CD4-positive, alpha-beta memory T cell (primary cell): ENCODE results near the gene TMEM44. TPM values are rescaled to one million over a fixed set of nuclear protein-coding genes. Genes with fewer than 3 reads are reported as not detected.
A peak's percentile ranks its signal among the peaks of the same experiment; 100 is the strongest.

Source experiments
- CTCF ChIA-PET: fragments of 350-600 bp; sonication (Branson Sonifier 250); formaldehyde crosslinking; loops from one replicate; lab custom pipeline; 2021; ENCODE audit warnings: inconsistent platforms; ENCODE audit not compliant: partially characterized antibody; lab: Charles Lee
- POLR2A ChIA-PET: fragments of 350-600 bp; sonication (Branson Sonifier 250); formaldehyde crosslinking; loops from one replicate; lab custom pipeline; 2021; ENCODE audit not compliant: partially characterized antibody; lab: Charles Lee
- DNase-seq, 5 donors: peaks; one replicate each; pipeline versions ENCODE4 v3.0.0 to v3.0.0-alpha.2; 2020 to 2022; ENCODE audit warnings: mixed read lengths in 1 of 5
- H3K27ac ChIP-seq: one replicate; pipeline ENCODE4 v1.7.0; 2013; ENCODE audit warnings: low read depth, low read length
- H3K27me3 ChIP-seq: 2 replicates; pipeline ENCODE4 v1.7.0; 2013; ENCODE audit warnings: mild to moderate bottlenecking, low read length, moderate library complexity; ENCODE audit not compliant: insufficient read depth
- H3K36me3 ChIP-seq: 2 replicates; pipeline ENCODE4 v1.7.0; 2013; ENCODE audit warnings: mild to moderate bottlenecking, low read length, moderate library complexity; ENCODE audit not compliant: insufficient read depth
- H3K4me1 ChIP-seq: 2 replicates; pipeline ENCODE4 v1.7.0; 2013; ENCODE audit warnings: mild to moderate bottlenecking, low read length, moderate library complexity; ENCODE audit not compliant: insufficient read depth
- H3K4me3 ChIP-seq, 2 donors: one replicate each; pipeline ENCODE4 v1.7.0; 2013; ENCODE audit warnings: low read length in 2 of 2, mild to moderate bottlenecking in 1 of 2
- H3K9me3 ChIP-seq, 2 donors: one replicate each; pipeline ENCODE4 v1.7.0; 2013; ENCODE audit warnings: low read length in 2 of 2, control low read depth in 1 of 2; ENCODE audit not compliant: control insufficient read depth in 1 of 2
- H3K27ac Mint-ChIP-seq, 7 donors: one replicate each; pipeline ENCODE4 v1.8.0; 2020 to 2021; ENCODE audit warnings: mixed read lengths in 7 of 7, mild to moderate bottlenecking in 6 of 7, inconsistent platforms in 3 of 7, moderate library complexity in 3 of 7
- H3K27me3 Mint-ChIP-seq, 2 donors: one replicate each; pipeline ENCODE4 v1.8.0; 2020 to 2021; ENCODE audit warnings: mixed read lengths in 2 of 2
- H3K36me3 Mint-ChIP-seq, 2 donors: one replicate each; pipeline ENCODE4 v1.8.0; 2020 to 2021; ENCODE audit warnings: mixed read lengths in 2 of 2, inconsistent platforms in 1 of 2, mild to moderate bottlenecking in 1 of 2
- H3K4me1 Mint-ChIP-seq, 4 donors: one replicate each; pipeline ENCODE4 v1.8.0; 2020 to 2021; ENCODE audit warnings: mixed read lengths in 4 of 4, mild to moderate bottlenecking in 1 of 4
- H3K4me3 Mint-ChIP-seq, 8 donors: one replicate each; pipeline ENCODE4 v1.8.0; 2020 to 2021; ENCODE audit warnings: mixed read lengths in 8 of 8, mild to moderate bottlenecking in 7 of 8, moderate library complexity in 6 of 8, inconsistent platforms in 3 of 8
- H3K9me3 Mint-ChIP-seq, 8 donors: one replicate each; pipeline ENCODE4 v1.8.0; 2020 to 2021; ENCODE audit warnings: mixed read lengths in 8 of 8, mild to moderate bottlenecking in 5 of 8, inconsistent platforms in 3 of 8, moderate library complexity in 1 of 8
- intact Hi-C: fragments of 100-400 bp; cut with micrococcal nuclease; formaldehyde crosslinking; loops from one replicate; pipeline ENCODE4 v1.15.1; 2023
- polyA plus RNA-seq, 2 donors: library from polyadenylated mRNA; unstranded; fragments of 300-500 nt; fragmentation: Illumina TruSeq; gene quantifications; one replicate each; pipeline ENCODE4 v1.2.3, GENCODE V29; 2021
- total RNA-seq, 2 experiments: library from RNA; stranded (reverse); gene quantifications; one replicate each; pipeline ENCODE4 v1.2.3, GENCODE V29; 2021

TMEM44 gene
- total and polyA plus RNA-seq, 4 experiments from 2014 or later, result 1.3 to 2.1 (median 1.9) TPM; not detected in 1

- Mint-ChIP-seq H3K4me1 (peaks cover 7 to 17% (median 13%) of the 10 kb centered on the region in 4 donors), H3K27me3 (no peaks in the 10 kb centered on the region), H3K36me3 (peaks cover 66 to 74% of the 10 kb centered on the region in 2 donors), H3K4me3 (no peak overlapping the region), H3K27ac (peak overlapping the region in 5 of 7 donors; percentile 25 to 66 (median 43)), H3K9me3 (no peaks in the 10 kb centered on the region)
- intact Hi-C loops, result no loop called here
- Histone ChIP-seq H3K4me3 (no peak overlapping the region), H3K4me1 (peaks cover 6% of the 10 kb centered on the region), H3K27me3 (no peaks in the 10 kb centered on the region), H3K36me3 (peaks cover 61% of the 10 kb centered on the region), H3K9me3 (no peaks in the 10 kb centered on the region), H3K27ac (no peak overlapping the region)
- no peak for DNase-seq
- CTCF ChIA-PET, result no interaction called here
- POLR2A ChIA-PET, result no interaction called here
Measured at GRCh38 chr3:194654443-194654842, 21.2 kb upstream of the TMEM44 start.

- no peaks in the 10 kb centered on the region for H3K27me3 Mint-ChIP-seq
- peaks cover 68% of the 10 kb centered on the region for H3K36me3 ChIP-seq
- no peaks in the 10 kb centered on the region for H3K27me3 ChIP-seq
- intact Hi-C loops, result no loop called here
- H3K4me1 ChIP-seq, result no peaks in the 10 kb centered on the region
- peaks cover 71 to 79% of the 10 kb centered on the region in 2 donors for H3K36me3 Mint-ChIP-seq
- H3K9me3 Mint-ChIP-seq, result no peaks in the 10 kb centered on the region
- ChIA-PET POLR2A (interaction anchor here (1.7 kb wide), 1 partner anchor 25 kb away, joined by 4 read pairs; the partner anchor contains the start of gene LSG1), CTCF (no interaction called here)
- H3K27ac Mint-ChIP-seq, result peak overlapping the region in 2 of 7 donors; percentile 29 to 31
- H3K4me3 ChIP-seq, result no peak overlapping the region
- H3K4me3 Mint-ChIP-seq, result no peak overlapping the region
- no peak overlapping the region for H3K27ac ChIP-seq
- no peaks in the 10 kb centered on the region for H3K9me3 ChIP-seq
- no peaks in the 10 kb centered on the region for H3K4me1 Mint-ChIP-seq
- DNase-seq, result no peak
Measured at GRCh38 chr3:194647747-194648146, 14.5 kb upstream of the TMEM44 start.

GRCh38 chr3:194642769-194643168, 9.6 kb upstream of the TMEM44 start:
- Mint-ChIP-seq H3K9me3 (no peaks in the 10 kb centered on the region), H3K27me3 (no peaks in the 10 kb centered on the region), H3K36me3 (peaks cover 51 to 63% of the 10 kb centered on the region in 2 donors), H3K4me3 (no peak overlapping the region), H3K4me1 (peaks cover 0 to 8% (median 6%) of the 10 kb centered on the region in 4 donors), H3K27ac (peak overlapping the region in 1 of 7 donors; percentile 15)
- intact Hi-C loops, result no loop called here
- Histone ChIP-seq H3K4me3 (no peak overlapping the region), H3K27ac (no peak overlapping the region), H3K4me1 (peaks cover 3% of the 10 kb centered on the region), H3K27me3 (no peaks in the 10 kb centered on the region), H3K36me3 (peaks cover 44% of the 10 kb centered on the region), H3K9me3 (no peaks in the 10 kb centered on the region)
- DNase-seq, result no peak
- ChIA-PET CTCF (interaction anchor here (0.7 to 1.2 kb wide), 3 partner anchors 9 to 464 kb away, joined by 3 read pairs; no protein-coding TSS in a partner anchor), POLR2A (no interaction called here)

- Histone ChIP-seq H3K36me3 (peaks cover 41% of the 10 kb centered on the region), H3K27ac (no peak overlapping the region), H3K4me1 (peaks cover 3% of the 10 kb centered on the region), H3K27me3 (no peaks in the 10 kb centered on the region), H3K9me3 (no peaks in the 10 kb centered on the region), H3K4me3 (no peak overlapping the region)
- CTCF ChIA-PET, result interaction anchor here (0.5 kb wide), 1 partner anchor 157 kb away, joined by 3 read pairs; no protein-coding TSS in a partner anchor
- POLR2A ChIA-PET, result no interaction called here
- Mint-ChIP-seq H3K27ac (peak overlapping the region in 1 of 7 donors; percentile 30), H3K4me3 (no peak overlapping the region), H3K4me1 (peaks cover 0 to 17% (median 7%) of the 10 kb centered on the region in 4 donors), H3K36me3 (peaks cover 42 to 51% of the 10 kb centered on the region in 2 donors), H3K27me3 (no peaks in the 10 kb centered on the region), H3K9me3 (no peaks in the 10 kb centered on the region)
- peak in 4 of 5 donors; percentile 13 to 33 (median 24) for DNase-seq
- intact Hi-C loops, result no loop called here
Measured at GRCh38 chr3:194640829-194641228, 7.6 kb upstream of the TMEM44 start.

- Mint-ChIP-seq H3K27me3 (no peaks in the 10 kb centered on the region), H3K4me3 (no peak overlapping the region), H3K36me3 (peaks cover 27 to 37% of the 10 kb centered on the region in 2 donors), H3K9me3 (no peaks in the 10 kb centered on the region), H3K4me1 (peaks cover 6 to 22% (median 10%) of the 10 kb centered on the region in 4 donors), H3K27ac (peak overlapping the region in 2 of 7 donors; percentile 55 to 71)
- Histone ChIP-seq H3K27me3 (no peaks in the 10 kb centered on the region), H3K9me3 (no peaks in the 10 kb centered on the region), H3K4me3 (no peak overlapping the region), H3K36me3 (peaks cover 29% of the 10 kb centered on the region), H3K27ac (no peak overlapping the region), H3K4me1 (peaks cover 3% of the 10 kb centered on the region)
- no peak for DNase-seq
- POLR2A ChIA-PET, result no interaction called here
- intact Hi-C loops, result no loop called here
- CTCF ChIA-PET, result interaction anchor here (1.0 to 1.1 kb wide), 2 partner anchors 10 to 49 kb away, joined by 3 read pairs; no protein-coding TSS in a partner anchor
Measured at GRCh38 chr3:194638991-194639605, 5.9 kb upstream of the TMEM44 start.

- CTCF ChIA-PET, result interaction anchor here (1.0 kb wide), 1 partner anchor 11 kb away, joined by 3 read pairs; no protein-coding TSS in a partner anchor
- H3K27ac Mint-ChIP-seq, result peak overlapping the region in 4 of 7 donors; percentile 18 to 57 (median 36)
- no peak overlapping the region for H3K4me3 Mint-ChIP-seq
Measured at GRCh38 chr3:194637541-194638400, 4.6 kb upstream of the TMEM44 start.

GRCh38 chr3:194637066-194637465, 3.8 kb upstream of the TMEM44 start:
- peaks cover 11% of the 10 kb centered on the region for H3K4me1 ChIP-seq
- Mint-ChIP-seq H3K27ac (peak overlapping the region; percentile 18 to 57 (median 36)), H3K27me3 (no peaks in the 10 kb centered on the region), H3K4me3 (peak overlapping the region in 1 of 8 donors; percentile 20), H3K9me3 (no peaks in the 10 kb centered on the region), H3K4me1 (peaks cover 5 to 33% (median 14%) of the 10 kb centered on the region in 4 donors), H3K36me3 (peaks cover 12 to 19% of the 10 kb centered on the region in 2 donors)
- peaks cover 14% of the 10 kb centered on the region for H3K36me3 ChIP-seq
- ChIA-PET CTCF (interaction anchor here (1.5 kb wide), 1 partner anchor 13 kb away, joined by 5 read pairs; no protein-coding TSS in a partner anchor), POLR2A (no interaction called here)
- H3K27ac ChIP-seq, result no peak overlapping the region
- H3K9me3 ChIP-seq, result no peaks in the 10 kb centered on the region
- intact Hi-C loops, result no loop called here
- no peaks in the 10 kb centered on the region for H3K27me3 ChIP-seq
- no peak overlapping the region for H3K4me3 ChIP-seq
- no peak for DNase-seq

More at GRCh38 chr3:194637541-194638400, 4.6 kb upstream of the TMEM44 start:
- no peaks in the 10 kb centered on the region for H3K27me3 ChIP-seq
- H3K27ac ChIP-seq, result no peak overlapping the region
- no peak for DNase-seq
- H3K9me3 Mint-ChIP-seq, result no peaks in the 10 kb centered on the region
- no peaks in the 10 kb centered on the region for H3K27me3 Mint-ChIP-seq
- H3K36me3 Mint-ChIP-seq, result peaks cover 16 to 25% of the 10 kb centered on the region in 2 donors
- no peak overlapping the region for H3K4me3 ChIP-seq
- H3K36me3 ChIP-seq, result peaks cover 18% of the 10 kb centered on the region
- H3K4me1 Mint-ChIP-seq, result peaks cover 7 to 27% (median 14%) of the 10 kb centered on the region in 4 donors
- H3K9me3 ChIP-seq, result no peaks in the 10 kb centered on the region
- intact Hi-C loops, result no loop called here
- POLR2A ChIA-PET, result no interaction called here
- peaks cover 4% of the 10 kb centered on the region for H3K4me1 ChIP-seq
